NCI-H2107 (cell line): ENCODE data around the gene OTOF.

ENCODE experiments used
- DNase-seq: peaks from one replicate; lab custom pipeline; 2025; lab: John Stamatoyannopoulos, UW

The OTOF gene

DNA sequence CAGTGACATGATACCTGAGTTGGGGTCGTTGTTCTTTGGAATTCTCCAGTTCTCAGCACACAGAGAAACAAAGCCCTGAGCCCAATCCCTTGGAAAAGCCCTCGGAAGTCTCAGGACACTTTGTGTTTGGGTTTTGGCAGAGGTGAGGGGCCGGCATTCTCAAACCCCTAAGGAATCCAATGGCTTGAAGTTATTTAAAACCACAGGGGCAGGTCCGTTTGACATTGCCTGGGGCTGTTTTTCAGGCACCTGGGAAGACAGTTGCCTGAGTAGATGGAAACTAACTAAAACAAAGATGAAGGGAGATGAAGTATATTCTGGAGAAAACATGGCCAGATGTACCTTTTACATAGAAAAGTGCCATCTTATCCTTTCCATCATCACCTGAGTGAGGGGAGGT, 22.5 kb upstream of the OTOF start:
- DNase-seq: no peak

DNA sequence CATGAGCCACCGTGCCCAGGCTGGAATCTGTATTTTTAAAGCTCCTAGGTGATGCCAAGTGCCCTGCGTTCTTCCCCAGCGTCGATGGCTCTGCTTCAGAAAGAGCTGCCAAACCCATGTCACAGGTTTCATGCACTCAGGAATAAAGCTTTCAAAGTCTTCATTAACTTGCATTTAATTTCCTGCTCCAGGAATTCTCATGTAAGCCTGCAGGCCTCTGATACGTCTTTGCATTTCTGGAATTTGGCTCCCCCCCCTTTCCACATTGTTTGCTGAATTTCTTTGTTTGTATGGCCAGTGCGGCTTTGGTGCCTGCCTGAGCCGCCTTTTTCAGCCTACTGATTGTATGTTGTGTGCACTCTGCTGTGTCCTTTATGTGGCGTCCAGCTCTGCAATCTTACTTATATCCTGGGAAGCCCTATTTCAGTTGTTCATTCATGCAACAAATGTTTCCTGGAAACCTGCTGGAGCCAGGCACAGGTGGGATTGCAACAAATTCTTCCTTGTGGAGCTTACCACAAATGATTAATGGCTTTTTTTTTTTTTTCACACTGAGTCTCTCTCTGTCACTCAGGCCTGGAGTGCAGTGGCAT, 17.9 kb upstream of the OTOF start:
- peak; percentile 8 for DNase-seq

DNA sequence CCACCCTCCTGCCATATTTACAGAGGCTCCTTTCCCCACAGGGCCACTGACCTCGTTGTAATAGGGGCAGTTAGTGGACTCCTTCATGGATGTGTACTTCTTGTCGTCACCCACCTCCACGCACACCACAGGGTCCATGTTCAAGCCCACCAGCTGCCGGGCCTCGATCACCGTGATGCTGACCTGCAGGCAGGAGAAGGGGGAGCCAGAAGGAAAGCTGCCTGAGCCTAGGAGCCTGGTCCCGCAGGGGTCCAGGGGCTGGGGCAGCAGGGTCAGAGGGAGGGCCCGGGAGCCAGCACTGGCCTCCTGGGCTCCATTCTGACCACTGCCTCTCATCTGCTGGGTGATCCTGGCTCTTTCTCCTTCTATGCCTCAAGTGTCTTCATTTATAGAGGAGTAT, 17.0 kb upstream of the OTOF start:
- DNase-seq: no peak

DNA sequence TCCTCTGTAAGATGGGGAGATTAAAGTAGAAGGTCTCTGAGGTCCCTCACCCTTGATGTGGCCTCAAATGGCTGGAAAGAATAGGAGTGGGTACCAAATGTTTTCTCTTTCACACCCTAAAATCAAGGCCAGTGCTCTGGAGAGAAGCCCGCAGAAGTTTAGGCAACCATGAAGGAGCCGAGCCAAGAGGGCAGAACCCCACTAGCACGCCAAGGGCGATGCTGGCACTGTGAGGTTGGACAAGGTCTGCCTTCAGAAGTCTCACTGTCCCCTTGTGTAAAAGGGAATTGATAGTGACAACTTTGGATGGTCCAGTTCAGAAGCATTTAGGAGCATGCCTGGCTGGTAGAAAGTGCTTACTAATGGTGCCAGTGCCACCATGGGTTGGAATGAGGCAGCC, 16.3 kb upstream of the OTOF start:
- no peak for DNase-seq

DNA sequence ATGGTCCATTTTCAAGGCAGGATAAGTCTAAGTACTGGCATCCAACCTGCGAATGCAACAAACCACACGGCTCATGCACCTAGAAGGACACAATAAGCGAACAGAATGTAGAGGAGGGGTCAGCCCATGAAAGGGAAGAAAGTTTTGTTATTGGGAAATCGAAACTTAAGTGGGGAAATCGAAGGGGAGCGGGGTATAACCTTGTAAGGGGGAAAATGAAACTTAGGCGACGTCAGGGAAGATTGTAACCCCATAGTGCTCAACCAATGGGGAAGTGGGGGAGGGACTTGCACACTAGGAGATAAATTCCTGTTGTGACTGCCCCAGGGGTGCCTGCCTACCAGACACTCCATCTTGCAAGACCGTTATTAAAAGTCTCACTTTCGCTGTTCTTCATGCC, 15.6 kb upstream of the OTOF start:
- no peak for DNase-seq

DNA sequence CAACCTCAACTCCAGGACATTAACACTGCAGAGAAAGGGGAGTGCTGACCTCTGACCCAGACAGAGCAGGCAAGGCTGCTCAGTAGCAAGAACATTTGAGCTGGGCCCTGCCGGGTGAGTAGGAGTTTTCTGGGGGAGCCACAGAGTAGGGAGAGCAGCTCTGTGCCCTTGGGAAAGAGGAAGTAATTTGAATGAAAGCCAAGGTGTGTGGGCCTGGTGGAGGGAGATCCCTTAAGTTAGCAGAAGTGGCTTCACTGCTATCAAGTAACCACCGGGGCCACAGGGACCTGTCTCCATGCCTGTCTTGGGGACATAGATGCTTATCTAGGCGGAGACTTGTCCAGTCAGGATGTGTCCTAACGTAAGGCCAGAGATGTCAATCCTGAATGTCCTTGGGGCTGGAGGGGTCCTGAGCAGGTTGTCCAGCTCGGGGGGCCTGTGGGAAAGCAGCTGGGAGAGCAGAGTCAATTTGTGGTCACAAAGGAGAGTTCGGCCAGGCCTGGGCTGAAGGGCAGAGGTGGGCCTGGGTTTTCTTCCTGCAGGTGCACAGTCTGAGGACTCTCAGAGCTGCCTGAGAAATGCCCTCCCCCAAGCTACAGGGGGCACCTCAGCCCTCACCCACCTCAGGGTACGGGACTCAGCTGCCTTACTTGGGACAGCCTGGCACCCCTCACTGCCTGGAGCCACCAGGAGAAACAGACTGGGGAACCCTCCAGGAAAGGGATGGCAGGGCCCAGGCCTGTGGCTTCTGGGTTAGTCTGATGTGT, 15.0 kb upstream of the OTOF start:
- no peak for DNase-seq

DNA sequence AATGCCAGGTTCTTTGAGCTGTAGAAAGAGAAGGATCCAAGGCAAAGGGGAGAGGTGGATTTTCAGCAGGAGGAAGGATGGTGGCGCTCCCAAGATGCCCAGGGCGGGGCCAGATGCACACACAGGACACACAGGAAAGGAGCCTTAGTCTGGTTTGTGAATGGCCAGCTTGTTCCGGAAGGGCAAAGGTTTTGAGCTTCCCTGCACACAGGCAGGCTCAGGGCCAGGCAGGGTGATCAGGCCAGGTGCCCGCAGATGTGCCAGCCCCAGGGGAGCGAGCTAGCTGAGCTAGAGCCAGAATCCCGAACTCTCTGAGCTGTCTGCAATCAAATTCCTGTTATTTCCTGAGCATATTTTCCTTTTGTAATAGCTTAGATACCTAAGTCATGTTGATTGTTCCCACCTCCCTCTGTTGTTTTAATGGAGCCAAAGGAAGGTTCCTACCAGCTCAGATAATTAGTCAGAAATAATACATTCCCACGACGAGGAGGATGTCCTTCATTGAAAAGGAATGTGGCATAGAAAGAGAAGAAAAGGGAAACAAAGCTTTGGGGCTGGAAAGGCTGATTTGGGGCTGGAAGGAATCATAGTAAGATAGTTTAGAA, 13.7 kb upstream of the OTOF start:
- DNase-seq: no peak

DNA sequence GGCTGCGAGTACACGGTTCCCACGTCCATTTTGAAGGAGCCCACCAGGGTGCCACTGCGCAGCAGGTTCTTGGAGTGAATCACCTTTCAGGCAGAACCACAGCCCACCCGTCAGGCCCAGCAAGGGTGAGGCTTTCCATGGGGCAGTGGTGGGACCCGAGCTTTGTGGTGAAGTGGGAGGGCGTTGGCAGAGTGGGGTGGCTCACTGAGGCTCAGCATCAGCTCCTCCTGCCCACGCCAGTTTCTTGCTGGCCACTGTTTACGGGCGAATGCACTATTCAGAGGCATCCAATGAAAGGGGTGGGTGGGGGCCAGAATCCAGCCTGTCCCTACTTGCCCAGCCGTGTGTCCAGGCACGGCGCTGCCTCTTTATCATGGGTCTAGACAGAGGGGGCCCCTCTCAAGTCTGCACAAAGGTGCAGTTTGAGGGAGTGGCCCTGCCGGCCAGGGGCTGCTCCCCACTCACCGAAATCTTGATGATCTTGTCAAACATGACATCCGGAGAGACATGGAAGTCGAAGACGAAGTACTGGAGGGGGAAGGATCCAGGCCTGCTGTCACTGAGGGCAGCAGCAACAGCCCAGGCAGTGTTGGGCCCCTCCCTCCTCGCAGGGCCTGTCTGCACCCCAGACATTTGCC, 11.4 kb upstream of the OTOF start:
- DNase-seq: no peak

DNA sequence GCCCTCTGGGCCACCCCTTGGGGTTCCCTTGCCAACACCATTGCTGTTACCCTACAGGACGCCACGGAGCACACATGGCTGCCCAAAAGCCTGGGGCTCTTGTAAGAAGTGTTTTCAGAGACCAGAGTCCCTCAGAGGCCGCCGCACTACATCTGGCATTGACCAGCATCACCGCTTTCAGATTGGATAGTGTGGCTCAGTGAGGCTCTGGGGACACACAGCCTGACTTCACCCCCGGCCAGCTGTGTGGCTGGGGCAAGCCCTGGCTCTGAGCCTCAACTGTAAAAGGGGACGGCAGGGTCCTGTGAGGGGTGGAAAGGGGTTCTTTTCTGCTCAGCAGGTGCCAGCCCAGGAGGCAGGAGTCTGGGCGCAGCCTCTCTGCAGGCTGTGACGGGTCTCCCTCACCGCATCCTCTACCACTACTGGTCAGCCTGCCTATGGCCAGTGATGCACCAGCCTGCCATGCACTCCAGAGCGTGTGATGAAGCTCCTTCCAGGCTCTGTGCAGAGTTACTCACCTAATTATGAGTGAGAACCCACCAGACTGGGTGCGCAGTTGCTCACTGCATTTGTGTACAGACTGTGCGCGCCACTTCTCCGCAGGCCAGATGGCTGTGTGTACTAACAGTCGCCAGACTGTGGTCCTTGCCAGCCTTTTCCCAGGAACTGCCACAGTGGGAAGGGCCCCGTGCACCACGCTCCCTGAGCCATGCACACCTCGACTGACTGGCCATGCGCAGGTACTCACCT, 10.7 kb upstream of the OTOF start:
- DNase-seq: no peak

DNA sequence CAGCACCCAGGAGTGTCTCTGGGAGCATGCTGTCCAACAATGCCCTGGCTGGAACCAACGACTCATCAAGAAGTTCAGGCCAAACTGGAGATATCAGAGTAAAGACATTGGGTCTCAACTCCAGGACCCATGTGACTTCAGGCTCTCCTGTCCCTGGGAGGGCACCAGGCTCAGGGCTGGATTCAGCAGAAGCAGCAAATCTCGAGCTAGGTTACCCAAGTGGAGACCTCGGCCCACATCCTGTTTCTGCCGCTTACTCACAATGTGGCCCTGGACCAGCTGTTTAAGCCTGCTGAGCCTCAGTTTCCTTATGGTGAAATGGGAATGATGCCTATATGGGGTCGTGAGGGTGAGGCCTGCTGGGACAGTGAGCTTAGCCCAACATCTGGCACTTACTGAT, 9.3 kb upstream of the OTOF start:
- DNase-seq: no peak

DNA sequence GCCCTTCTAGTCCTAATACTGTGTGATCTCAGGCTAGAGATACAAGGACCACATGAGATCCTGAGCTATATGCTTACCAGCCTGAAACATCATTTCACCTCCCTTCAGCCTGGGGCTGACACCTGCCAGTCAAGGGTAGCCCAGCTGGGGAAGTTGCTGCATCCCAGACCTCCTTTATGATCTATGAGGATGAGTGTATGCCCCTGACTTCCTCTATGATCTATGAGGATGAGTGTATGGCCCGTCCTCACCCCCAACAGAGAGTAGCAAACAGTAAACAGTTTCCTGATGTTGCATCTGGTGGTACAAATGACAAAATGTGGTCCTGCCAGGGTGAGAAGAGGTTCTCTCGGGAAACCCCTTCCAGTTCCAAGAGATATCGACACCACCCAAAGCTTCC, 8.9 kb upstream of the OTOF start:
- DNase-seq: no peak

DNA sequence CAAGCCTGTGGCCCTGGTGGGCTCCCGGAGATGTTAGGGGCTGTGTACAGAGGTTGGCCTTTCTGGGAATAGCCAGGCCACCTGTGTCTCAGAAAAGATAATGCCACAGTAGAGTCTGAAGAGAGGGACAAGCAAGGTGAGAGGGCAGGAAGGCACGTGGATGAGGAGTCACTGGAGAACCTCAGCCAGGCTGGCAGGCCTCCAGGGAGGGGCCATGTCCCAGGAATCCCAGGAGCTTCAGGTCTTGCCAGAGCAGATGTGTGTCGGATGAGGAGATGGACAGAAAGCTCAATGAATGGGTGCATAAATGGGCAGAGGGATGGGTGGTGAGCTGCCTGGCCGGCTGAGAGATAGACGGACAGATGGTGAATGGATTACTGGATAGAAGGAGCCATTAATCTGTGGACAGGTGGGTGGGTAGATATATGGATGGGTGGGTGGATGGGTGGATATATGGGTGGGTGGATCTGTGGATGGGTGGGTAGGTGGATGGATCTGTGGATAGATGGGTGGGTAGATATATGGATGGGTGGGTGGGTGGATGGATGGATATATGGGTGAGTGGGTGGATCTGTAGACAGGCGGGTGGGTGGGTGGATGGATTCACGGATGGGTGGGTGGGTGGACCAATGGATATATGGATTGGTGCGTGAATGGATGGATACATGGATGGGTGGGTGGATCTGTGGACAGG, 7.9 kb upstream of the OTOF start:
- no peak for DNase-seq

DNA sequence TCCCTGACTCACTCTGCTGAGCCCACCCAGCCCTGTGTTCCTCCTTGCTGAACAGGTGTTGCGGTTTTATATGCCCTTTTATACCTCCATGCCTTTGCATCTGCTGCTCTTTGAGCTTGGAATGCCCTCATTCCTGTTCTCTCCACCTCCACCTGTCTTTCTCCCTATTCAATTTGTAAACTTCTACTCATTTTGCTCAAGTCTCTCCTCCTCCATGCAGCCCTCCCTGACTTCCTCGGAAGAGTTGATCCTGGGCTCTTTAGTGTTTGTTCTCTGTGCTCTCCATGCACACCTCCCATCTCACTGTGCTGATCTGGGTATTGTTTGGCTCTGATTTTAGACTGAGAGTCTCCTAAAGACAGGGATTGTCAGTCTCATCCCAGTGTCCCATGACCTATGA, 7.2 kb upstream of the OTOF start:
- DNase-seq: no peak

DNA sequence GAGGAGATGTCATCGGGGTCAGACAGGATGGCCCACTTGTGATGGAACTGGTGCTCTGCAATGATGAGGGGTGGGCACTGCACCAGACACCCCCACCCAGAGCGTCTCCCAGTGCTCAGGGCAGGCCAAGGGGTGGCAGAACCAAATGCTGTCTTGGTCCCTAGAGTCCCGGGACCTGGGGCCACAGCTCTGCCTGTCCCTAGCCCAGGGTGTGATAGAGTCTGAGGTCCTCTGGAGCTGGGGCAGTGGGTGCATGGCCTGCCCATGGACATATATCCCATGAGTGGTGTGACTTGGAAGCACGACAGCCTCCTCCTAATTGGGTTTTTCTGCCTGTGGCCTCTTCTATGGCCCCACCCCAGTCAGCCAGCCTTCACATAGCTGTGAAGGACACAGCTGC, 6.7 kb upstream of the OTOF start:
- no peak for DNase-seq

DNA sequence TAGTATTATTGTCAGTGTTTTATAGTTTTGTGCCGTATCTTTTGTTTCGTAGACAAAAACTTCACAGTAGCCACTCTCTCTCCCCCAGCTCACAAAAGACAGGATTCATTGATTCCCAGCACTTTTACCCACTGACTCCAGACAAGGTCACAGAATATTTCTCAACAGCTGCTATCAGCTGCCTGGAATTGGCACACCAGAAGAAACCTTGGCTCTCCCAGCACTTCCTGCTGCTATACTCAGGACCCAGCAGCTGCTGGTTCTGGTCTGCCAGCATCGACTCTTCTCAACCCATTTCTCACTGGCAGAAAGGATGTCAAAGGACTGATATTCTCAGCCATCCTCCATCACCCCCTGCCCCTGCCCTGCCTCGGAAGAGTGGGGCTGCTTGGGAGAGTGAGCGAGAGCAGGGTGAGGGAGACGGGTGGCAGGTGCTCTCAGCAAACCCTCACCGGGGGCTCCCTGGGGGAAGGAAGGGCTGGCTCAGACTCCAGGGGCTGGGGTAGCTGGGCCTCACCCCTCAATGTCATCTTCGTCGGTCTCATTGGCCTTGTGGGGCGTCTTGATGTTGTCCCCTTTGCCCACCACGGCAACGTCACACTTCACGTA, 6.1 kb upstream of the OTOF start:
- DNase-seq: no peak

DNA sequence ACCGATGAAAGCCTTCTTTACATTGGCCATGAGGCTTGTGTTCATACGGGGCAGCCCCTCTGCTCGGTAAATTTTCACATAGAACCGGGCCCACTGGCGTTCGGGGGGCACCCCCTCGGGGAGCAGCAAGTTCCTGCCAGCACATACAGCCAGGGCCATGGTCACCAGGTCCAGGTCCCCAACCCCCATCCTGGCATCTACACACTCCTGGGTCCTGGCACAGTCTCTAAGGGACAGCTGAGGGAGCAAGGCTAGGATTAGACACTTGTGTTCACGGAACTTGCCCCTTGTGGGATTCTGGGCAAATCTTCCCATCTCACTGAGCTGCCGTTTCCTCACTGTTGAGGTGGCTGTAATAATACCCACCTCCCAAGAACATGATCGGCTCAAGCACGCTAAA, 5.6 kb upstream of the OTOF start:
- DNase-seq: no peak

DNA sequence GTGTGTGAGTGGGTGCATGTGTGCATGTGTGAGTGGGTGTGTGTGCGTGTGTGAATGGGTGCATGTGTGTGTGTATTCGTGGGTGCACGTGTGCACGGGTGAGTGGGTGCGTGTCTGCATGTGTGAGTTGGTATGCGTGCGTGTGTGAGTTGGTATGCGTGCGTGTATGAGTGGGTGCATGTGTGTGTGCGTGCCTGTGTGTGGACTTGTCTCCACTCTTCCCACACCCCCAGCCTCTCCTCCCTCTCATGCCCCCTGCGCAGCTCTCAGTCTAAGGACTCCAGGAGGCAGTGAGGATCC, 5.1 kb upstream of the OTOF start:
- DNase-seq: no peak

DNA sequence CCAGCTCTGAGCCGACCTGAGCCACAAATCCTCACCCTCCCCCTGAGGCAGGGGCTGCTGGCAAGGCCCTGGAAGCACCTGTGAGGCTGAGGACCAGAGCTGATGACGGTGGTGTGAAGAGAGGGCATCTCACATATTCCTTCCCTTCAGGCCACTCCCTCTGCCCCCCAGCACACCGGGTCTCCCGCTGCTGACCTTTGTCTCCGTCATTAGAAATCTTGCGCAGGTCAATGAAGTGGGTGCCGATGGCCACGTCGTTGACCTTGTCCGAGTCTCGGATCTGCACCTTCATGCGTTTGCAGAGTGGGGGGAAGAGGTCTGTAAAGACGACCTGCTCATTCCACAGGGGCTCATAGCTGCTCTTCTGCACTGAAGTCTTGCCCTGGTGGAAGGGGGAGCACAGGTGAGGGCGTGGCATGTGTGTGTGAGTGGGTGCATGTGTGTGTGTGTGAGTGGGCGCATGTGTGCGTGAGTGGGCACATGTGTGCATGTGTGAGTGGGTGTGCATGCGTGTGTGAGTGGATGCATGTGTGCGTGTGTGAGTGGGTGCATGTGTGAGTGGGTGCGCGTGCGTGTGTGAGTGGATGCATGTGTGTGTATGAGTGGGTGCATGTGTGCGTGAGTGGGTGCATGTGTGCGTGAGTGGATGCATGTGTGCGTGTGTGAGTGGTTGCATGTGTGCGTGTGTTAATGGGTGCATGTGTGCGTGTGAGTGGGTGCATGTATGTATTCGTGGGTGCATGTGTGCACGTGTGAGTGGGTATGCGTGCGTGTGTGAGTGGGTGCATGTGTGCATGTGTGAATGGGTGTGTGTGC, 4.5 kb upstream of the OTOF start:
- DNase-seq: no peak

DNA sequence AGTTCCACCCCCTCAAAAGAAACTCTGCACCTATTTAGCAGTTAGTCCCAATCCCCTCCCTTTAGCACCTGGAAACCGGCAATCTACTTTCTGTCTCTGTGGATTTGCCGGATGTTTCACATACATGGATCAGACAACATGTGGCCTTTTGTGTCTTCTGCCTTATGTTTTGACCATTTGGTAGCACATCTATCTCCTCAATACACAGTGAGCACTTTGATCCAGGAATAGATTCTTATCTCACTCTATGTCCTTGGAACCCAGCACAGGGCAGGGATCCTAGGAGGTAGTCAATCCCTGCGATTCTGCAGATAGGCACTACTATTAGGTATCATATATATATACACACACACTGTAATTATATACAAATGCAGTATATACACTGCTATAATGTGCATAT, 3.8 kb upstream of the OTOF start:
- no peak for DNase-seq

DNA sequence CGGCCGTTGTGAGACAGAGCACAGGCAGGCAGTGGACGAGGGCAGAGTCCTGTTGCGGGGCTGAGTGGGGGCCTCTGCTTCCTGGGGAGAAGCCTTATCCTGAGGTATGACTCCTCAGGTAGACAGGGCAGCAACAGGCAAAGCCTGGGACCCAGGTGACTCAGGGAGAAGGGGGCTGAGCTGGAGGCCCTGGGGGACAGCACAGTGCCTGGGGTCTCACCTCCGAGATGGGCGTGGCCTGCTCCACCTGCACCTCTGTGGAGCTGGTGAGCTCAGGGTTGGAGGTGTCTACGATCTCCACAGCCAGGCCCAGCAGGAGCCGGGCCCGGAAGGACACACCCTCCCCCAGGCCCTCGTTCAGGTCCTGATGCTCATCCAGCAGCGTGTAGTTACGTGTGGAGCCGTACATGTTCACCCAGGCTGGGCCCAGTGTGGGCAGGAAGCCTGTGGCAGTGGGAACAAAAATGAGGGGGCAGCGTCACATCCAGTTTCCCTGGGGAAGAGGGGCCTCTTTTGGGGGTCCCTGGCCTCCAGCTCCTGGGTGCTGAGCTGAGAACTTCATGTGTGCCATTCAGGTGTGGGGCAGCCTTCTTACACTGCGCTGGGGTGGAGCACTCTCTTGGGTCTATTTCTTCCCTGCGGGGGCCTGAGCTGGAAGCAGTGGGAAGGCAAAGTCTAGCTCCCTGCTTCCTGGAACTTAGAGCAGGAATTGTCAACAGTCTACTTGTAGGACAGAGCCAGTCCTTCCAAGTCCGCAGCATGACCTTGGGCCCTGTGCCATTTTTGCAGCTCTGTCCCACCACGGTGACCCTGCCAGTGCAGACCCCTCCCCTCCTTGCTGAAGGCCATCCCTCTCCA, 2.9 kb upstream of the OTOF start:
- no peak for DNase-seq
